Measurements from ENCODE around the gene FXYD7.

GRCh38 chr19:35095667-35096368 lies 47.2 kb upstream of the FXYD7 start:
- no peak for TF ChIP-seq REST (IDR thresholded peaks at IDR 0.05; ENCODE audit: insufficient replicate concordance, low read depth)
- no peak for TF ChIP-seq CTCF (IDR thresholded peaks at IDR 0.05; ENCODE audit: insufficient read depth, low read length)
- TF ChIP-seq POLR2AphosphoS5 (IDR thresholded peaks at IDR 0.05; ENCODE audit: low read depth) = no peak
- TF ChIP-seq GABPA (IDR thresholded peaks at IDR 0.05; ENCODE audit: low read depth) = no peak
